A673 (cell line): ENCODE results near the gene IBA57. TPM values are rescaled to one million over a fixed set of nuclear protein-coding genes. Genes with fewer than 3 reads are reported as not detected.

Experiments
- BruUV-seq: library from RNA; stranded (reverse); fragments of 400-500 nt; replicated peaks from 2 replicates; lab custom pipeline; 2021; lab: Mats Ljungman, UMichigan
- CTCF ChIA-PET: fragments of 300-600 bp; sonication (Branson Sonifier 250); formaldehyde crosslinking; loops from one replicate; lab custom pipeline; 2022; ENCODE audit warnings: antibody characterized with exemption; lab: Charles Lee
- POLR2A ChIA-PET: fragments of 300-600 bp; sonication (Branson Sonifier 250); formaldehyde crosslinking; loops from one replicate; lab custom pipeline; 2022; ENCODE audit warnings: antibody characterized with exemption; ENCODE audit not compliant: low non-redundant PET; lab: Charles Lee
- DNase-seq: peaks from one replicate; pipeline ENCODE4 v3.0.0-alpha.2; 2015; ENCODE audit warnings: low spot score
- H3K27ac ChIP-seq: fragments of 200-600 bp; sonication (generic); 2 replicates; pipeline ENCODE4 v1.5.1; 2016; ENCODE audit warnings: mixed run types, low read depth, mild to moderate bottlenecking, mixed read lengths, antibody characterized with exemption, low read length; ENCODE audit not compliant: poor library complexity, severe bottlenecking
- H3K27me3 ChIP-seq: fragments of 200-600 bp; sonication (generic); replicated peaks from 2 replicates; pipeline ENCODE4 v1.6.1; 2017; ENCODE audit warnings: mixed run types, low read depth, mild to moderate bottlenecking, mixed read lengths, antibody characterized with exemption, low read length; ENCODE audit not compliant: insufficient read depth, poor library complexity
- H3K36me3 ChIP-seq: fragments of 200-600 bp; sonication (generic); 2 replicates; pipeline ENCODE4 v1.6.1; 2016; ENCODE audit warnings: mixed run types, mild to moderate bottlenecking, mixed read lengths, antibody characterized with exemption, low read length; ENCODE audit not compliant: insufficient read depth, poor library complexity, severe bottlenecking
- H3K4me1 ChIP-seq: fragments of 200-600 bp; sonication (generic); 2 replicates; pipeline ENCODE4 v1.6.1; 2017; ENCODE audit warnings: mixed run types, mild to moderate bottlenecking, mixed read lengths, antibody characterized with exemption, low read length; ENCODE audit not compliant: insufficient read depth, poor library complexity, severe bottlenecking
- H3K4me3 ChIP-seq: fragments of 200-600 bp; sonication (generic); 2 replicates; pipeline ENCODE4 v1.5.1; 2016; ENCODE audit warnings: low read depth, mixed run types, mild to moderate bottlenecking, mixed read lengths, low read length; ENCODE audit not compliant: poor library complexity, severe bottlenecking
- H3K9me3 ChIP-seq: fragments of 200-600 bp; sonication (generic); 2 replicates; pipeline ENCODE4 v1.6.1; 2016; ENCODE audit warnings: mixed run types, low read depth, mild to moderate bottlenecking, mixed read lengths, antibody characterized with exemption, low read length; ENCODE audit not compliant: poor library complexity, severe bottlenecking
- CTCF ChIP-seq: fragments of 300-800, 200-600 bp; sonication (generic); conservative IDR thresholded peaks from 2 replicates; pipeline ENCODE4 v1.5.1; 2017; ENCODE audit warnings: low read depth, mild to moderate bottlenecking, antibody characterized with exemption, low read length, moderate library complexity, mixed read lengths
- EZH2 ChIP-seq: fragments of 200-600 bp; sonication (generic); IDR thresholded peaks from 2 replicates; pipeline ENCODE4 v1.6.1; 2017; ENCODE audit warnings: borderline replicate concordance, low read depth, mild to moderate bottlenecking, mixed read lengths, antibody characterized with exemption, low read length; ENCODE audit not compliant: poor library complexity, severe bottlenecking
- intact Hi-C: fragments of 100-400 bp; cut with micrococcal nuclease; formaldehyde crosslinking; loops from one replicate; pipeline ENCODE4 v1.10.0; 2022; ENCODE audit not compliant: unreplicated experiment
- total RNA-seq: library from RNA; stranded (reverse); gene quantifications from 2 replicates; pipeline ENCODE4 v1.2.3, GENCODE V29; 2021

IBA57 gene
- total RNA-seq, 1 experiment from 2014 or later, result 12.1 TPM

DNA sequence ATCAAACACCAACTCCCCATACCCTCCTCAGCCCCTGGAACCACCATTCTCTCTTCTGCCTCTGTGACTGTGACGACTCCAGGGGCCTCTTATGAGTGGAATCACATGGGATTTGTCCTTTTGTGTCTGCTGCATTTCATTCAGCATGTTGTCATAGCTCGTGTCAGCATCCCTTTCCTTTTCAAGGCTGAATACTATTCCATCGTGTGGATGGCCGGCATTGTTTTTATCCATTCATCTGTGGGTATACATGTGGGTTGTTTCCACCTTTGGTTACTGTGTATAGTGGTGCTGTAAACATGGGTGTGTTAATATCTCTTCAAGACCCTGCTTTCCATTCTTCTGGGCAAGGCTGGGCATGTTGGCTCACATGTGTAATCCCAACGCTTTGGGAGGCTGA lies 25.2 kb downstream of the IBA57 start:
- intact Hi-C loops, result no loop called here
- Histone ChIP-seq H3K36me3 (no peaks in the 10 kb centered on the region), H3K4me3 (no peak overlapping the region), H3K27me3 (no peaks in the 10 kb centered on the region), H3K4me1 (no peaks in the 10 kb centered on the region), H3K9me3 (peaks cover 4% of the 10 kb centered on the region), H3K27ac (no peak overlapping the region)
- TF ChIP-seq EZH2 (no peak), CTCF (no peak)
- DNase-seq, result no peak
- BruUV-seq, result no TSS peak
- POLR2A ChIA-PET, result no interaction called here
- CTCF ChIA-PET, result no interaction called here

- Histone ChIP-seq H3K9me3 (peaks cover 11% of the 10 kb centered on the region), H3K27me3 (no peaks in the 10 kb centered on the region), H3K36me3 (no peaks in the 10 kb centered on the region), H3K27ac (no peak overlapping the region), H3K4me1 (no peaks in the 10 kb centered on the region), H3K4me3 (no peak overlapping the region)
- DNase-seq, result no peak
- no TSS peak for BruUV-seq
- intact Hi-C loops, result no loop called here
- POLR2A ChIA-PET, result no interaction called here
- TF ChIP-seq EZH2, result no peak
- TF ChIP-seq CTCF, result no peak
- CTCF ChIA-PET, result no interaction called here
Measured at GRCh38 chr1:228194436-228194835, 28.8 kb downstream of the IBA57 start.

- CTCF ChIA-PET, result no interaction called here
- no peak for TF ChIP-seq CTCF
- no peak for TF ChIP-seq EZH2
- Histone ChIP-seq H3K4me1 (no peaks in the 10 kb centered on the region), H3K4me3 (no peak overlapping the region), H3K27ac (no peak overlapping the region), H3K27me3 (no peaks in the 10 kb centered on the region), H3K36me3 (no peaks in the 10 kb centered on the region), H3K9me3 (peaks cover 17% of the 10 kb centered on the region)
- BruUV-seq, result no TSS peak
- intact Hi-C loops, result no loop called here
- POLR2A ChIA-PET, result no interaction called here
- DNase-seq, result no peak
Measured at GRCh38 chr1:228194921-228195812, 29.6 kb downstream of the IBA57 start.
